ENCODE measurements around the gene PRPF40B. TPM values are rescaled to one million over a fixed set of nuclear protein-coding genes. Genes with fewer than 3 reads are reported as not detected.

Gene PRPF40B
- total RNA-seq, 1 donor from 2014 or later = 15.1 TPM

GRCh38 chr12:49674318-49674981 is 51.1 kb downstream of the PRPF40B start:
- TF ChIP-seq, protein P1, sequence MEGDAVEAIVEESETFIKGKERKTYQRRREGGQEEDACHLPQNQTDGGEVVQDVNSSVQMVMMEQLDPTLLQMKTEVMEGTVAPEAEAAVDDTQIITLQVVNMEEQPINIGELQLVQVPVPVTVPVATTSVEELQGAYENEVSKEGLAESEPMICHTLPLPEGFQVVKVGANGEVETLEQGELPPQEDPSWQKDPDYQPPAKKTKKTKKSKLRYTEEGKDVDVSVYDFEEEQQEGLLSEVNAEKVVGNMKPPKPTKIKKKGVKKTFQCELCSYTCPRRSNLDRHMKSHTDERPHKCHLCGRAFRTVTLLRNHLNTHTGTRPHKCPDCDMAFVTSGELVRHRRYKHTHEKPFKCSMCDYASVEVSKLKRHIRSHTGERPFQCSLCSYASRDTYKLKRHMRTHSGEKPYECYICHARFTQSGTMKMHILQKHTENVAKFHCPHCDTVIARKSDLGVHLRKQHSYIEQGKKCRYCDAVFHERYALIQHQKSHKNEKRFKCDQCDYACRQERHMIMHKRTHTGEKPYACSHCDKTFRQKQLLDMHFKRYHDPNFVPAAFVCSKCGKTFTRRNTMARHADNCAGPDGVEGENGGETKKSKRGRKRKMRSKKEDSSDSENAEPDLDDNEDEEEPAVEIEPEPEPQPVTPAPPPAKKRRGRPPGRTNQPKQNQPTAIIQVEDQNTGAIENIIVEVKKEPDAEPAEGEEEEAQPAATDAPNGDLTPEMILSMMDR (IDR thresholded peaks at IDR 0.05) = no peak
- no peaks in the 10 kb centered on the region for H3K27me3 Mint-ChIP-seq (ENCODE audit: low read depth)
- peak overlapping the region; percentile 100 for H3K27ac Mint-ChIP-seq (ENCODE audit: unreplicated experiment)
- H3K9me3 Mint-ChIP-seq (ENCODE audit: low read depth) = no peaks in the 10 kb centered on the region
- no peak overlapping the region for H3K4me3 Mint-ChIP-seq (ENCODE audit: unreplicated experiment)
- no peak for DNase-seq (ENCODE audit: low spot score)
- H3K36me3 Mint-ChIP-seq (ENCODE audit: low read depth) = no peaks in the 10 kb centered on the region
- peaks cover 74% of the 10 kb centered on the region for H3K4me1 Mint-ChIP-seq (ENCODE audit: low read depth)

DNA sequence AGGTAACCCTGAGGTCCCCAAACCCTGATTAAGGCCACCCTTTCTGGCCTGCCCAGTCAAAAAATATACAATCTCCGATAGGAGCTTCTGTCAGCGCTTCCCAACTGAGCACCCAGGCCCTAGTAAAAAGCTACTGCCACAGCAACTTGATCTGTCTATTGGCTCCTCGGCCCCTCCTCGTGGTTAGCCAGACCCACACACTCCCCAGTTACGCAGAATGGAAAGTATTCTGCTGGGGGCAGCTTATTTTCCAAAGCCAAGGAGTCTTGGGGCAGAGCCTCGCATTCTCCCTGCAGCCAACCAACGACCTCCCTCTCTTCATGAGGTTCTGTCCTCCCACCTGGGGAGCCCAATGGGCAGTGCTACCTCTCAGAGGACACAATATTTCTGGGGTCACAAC is 51.8 kb downstream of the PRPF40B start:
- TF ChIP-seq, protein P1 (IDR thresholded peaks at IDR 0.05) = no peak
- H3K27ac Mint-ChIP-seq (ENCODE audit: unreplicated experiment) = peak overlapping the region; percentile 100

GRCh38 chr12:49678711-49679110 is 55.4 kb downstream of the PRPF40B start:
- H3K4me3 Mint-ChIP-seq (ENCODE audit: unreplicated experiment) = no peak overlapping the region
- no peaks in the 10 kb centered on the region for H3K27me3 Mint-ChIP-seq (ENCODE audit: low read depth)
- TF ChIP-seq, protein P1 (IDR thresholded peaks at IDR 0.05) = no peak
- peaks cover 55% of the 10 kb centered on the region for H3K4me1 Mint-ChIP-seq (ENCODE audit: low read depth)
- no peaks in the 10 kb centered on the region for H3K9me3 Mint-ChIP-seq (ENCODE audit: low read depth)
- H3K36me3 Mint-ChIP-seq (ENCODE audit: low read depth) = no peaks in the 10 kb centered on the region
- H3K27ac Mint-ChIP-seq (ENCODE audit: unreplicated experiment) = no peak overlapping the region
- no peak for DNase-seq (ENCODE audit: low spot score)

More for the DNA sequence above, 51.8 kb downstream of the PRPF40B start:
- DNase-seq (ENCODE audit: low spot score) = no peak
- no peaks in the 10 kb centered on the region for H3K36me3 Mint-ChIP-seq (ENCODE audit: low read depth)
- H3K9me3 Mint-ChIP-seq (ENCODE audit: low read depth) = no peaks in the 10 kb centered on the region
- H3K4me3 Mint-ChIP-seq (ENCODE audit: unreplicated experiment) = no peak overlapping the region
- no peaks in the 10 kb centered on the region for H3K27me3 Mint-ChIP-seq (ENCODE audit: low read depth)
- peaks cover 74% of the 10 kb centered on the region for H3K4me1 Mint-ChIP-seq (ENCODE audit: low read depth)

DNA sequence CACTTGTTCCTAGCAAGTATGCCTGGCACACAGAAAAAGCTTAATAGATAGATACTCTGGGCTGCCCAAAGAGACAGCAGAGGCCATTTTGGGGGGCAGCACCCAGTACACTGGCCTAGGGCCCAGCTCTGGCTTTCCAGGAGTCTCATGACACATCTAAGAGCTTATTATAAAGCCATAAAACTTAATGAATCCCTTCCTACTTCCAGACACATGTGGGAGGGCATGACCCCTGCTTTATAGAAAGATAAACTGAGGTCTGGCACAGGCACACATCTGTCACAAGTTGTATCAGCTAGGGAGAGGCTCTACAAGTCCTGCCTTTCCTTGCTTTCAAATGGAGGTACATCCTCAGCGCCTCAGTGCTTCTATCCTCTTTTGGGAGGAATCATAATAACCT is 56.7 kb downstream of the PRPF40B start:
- Mint-ChIP-seq H3K36me3 (ENCODE audit: low read depth) (no peaks in the 10 kb centered on the region), H3K27me3 (ENCODE audit: low read depth) (no peaks in the 10 kb centered on the region), H3K4me3 (ENCODE audit: unreplicated experiment) (no peak overlapping the region), H3K9me3 (ENCODE audit: low read depth) (no peaks in the 10 kb centered on the region), H3K4me1 (ENCODE audit: low read depth) (peaks cover 55% of the 10 kb centered on the region), H3K27ac (ENCODE audit: unreplicated experiment) (no peak overlapping the region)
- TF ChIP-seq, protein P1 (IDR thresholded peaks at IDR 0.05) = no peak
- no peak for DNase-seq (ENCODE audit: low spot score)

DNA sequence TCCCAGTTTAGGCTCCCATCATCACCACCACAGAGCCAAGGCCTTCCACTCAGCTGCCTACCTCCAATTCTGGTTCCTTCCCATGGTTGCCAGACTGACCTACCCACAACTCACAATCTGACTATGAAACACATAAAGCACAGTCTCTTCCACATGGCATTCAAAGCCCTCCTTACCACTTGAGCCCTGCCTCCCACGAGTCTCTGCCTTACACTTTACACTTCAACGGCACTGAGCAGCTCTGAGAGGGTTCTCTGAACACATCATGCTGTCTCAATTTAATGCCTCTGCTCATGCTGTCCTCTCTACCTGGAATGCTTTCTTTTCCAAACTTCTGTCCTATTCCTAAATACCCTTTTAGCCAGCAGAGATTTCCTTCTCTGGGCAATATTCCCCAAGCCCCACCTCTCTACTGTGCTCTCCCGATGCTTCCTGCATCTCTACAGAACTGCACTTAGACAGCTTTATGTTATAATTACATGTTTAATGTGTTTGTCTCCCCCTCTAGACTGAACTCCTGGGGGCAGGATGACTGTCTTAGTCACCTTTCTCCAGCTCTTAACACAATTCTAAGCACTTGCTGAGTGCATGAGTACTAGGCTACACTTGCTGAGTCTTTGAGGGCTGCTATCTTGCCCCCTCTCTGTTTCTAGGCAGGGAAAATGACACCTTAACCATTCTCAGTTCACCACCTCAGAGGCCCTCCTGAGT is 60.4 kb downstream of the PRPF40B start:
- Mint-ChIP-seq H3K4me1 (ENCODE audit: low read depth) (peaks cover 48% of the 10 kb centered on the region), H3K4me3 (ENCODE audit: unreplicated experiment) (no peak overlapping the region), H3K36me3 (ENCODE audit: low read depth) (no peaks in the 10 kb centered on the region), H3K27me3 (ENCODE audit: low read depth) (no peaks in the 10 kb centered on the region), H3K27ac (ENCODE audit: unreplicated experiment) (no peak overlapping the region), H3K9me3 (ENCODE audit: low read depth) (no peaks in the 10 kb centered on the region)
- no peak for DNase-seq (ENCODE audit: low spot score)
- TF ChIP-seq, protein P1 (IDR thresholded peaks at IDR 0.05) = no peak

All from chondrocyte (in vitro differentiated cells).